ENCODE results near the gene KRTAP10-9. TPM values are rescaled to one million over a fixed set of nuclear protein-coding genes. Genes with fewer than 3 reads are reported as not detected.
"Not testable (repeated sequence)": the region's sequence is repeated elsewhere in the genome, so short reads cannot be mapped to it uniquely, and the experiment has no call there.

The KRTAP10-9 gene
- total RNA-seq, 1 experiment from 2014 or later = not detected

- no peak for DNase-seq (ENCODE audit: low read depth)
- in situ Hi-C loops (cut with HindIII; ENCODE audit: low pct_unique_long_range_greater_than_20kb, low sequenced_read_pairs) = no loop called here
Observed at GRCh38 chr21:44650265-44650972, 23.5 kb downstream of the KRTAP10-9 start.

DNA sequence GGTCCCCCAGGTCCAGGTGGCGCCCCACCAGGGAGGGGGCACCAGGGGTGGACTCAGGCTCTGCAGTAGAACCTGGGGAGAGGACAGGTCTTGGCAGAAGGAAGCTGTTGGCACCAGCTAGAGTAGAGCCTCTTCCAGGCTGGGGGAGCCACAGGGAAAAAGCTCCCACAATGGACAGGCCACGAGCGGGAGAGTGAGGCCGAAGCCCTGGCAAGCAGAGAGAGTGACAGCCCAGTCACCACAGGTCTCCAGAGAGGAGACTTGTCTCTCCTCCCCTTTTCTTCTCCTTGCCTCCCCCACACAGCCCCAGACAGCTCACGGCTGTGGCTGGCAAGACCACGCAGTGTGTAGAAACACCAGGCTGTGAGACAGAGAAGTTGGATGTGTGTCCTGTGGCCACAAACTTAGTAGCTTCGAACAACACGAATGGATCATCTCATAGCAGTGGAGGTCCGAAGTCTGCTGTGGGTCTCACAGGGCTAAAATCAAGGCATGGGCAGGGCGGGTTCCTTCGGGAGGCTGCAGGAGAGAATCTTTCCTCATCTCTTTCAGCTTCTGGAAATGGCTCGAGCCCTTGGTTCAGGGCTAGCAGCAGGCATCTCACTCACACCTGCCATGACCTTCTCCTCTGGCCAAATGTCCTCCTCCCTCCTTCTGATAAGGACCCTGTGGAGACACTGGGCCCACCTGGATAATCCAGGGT lies 24.2 kb downstream of the KRTAP10-9 start:
- no peak for DNase-seq (ENCODE audit: low read depth)
- in situ Hi-C loops (cut with HindIII; ENCODE audit: low pct_unique_long_range_greater_than_20kb, low sequenced_read_pairs) = no loop called here

DNA sequence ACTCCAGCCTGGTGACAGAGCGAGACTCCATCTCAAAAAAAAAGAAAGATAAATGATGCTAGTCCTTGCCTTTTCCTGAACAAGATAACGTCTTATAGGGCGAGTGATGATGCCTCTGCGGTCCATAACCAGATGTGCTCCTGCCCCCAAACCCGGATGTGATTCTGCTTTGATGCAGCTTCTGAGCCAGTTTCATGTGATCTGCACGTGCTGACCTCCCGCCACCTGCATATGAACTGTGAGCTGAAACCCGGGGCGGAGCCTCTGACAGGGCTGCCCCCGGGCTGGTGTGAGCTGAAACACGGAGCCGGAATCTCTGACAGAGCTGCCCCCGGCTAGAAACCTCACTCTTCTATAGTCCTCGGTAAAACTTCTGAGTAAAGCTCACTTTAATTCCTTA lies 26.2 kb downstream of the KRTAP10-9 start:
- in situ Hi-C loops (cut with HindIII; ENCODE audit: low pct_unique_long_range_greater_than_20kb, low sequenced_read_pairs) = no loop called here
- no peak for DNase-seq (ENCODE audit: low read depth)

GRCh38 chr21:44653656-44654575 lies 27.0 kb downstream of the KRTAP10-9 start:
- no peak for DNase-seq (ENCODE audit: low read depth)
- in situ Hi-C loops (cut with HindIII; ENCODE audit: low pct_unique_long_range_greater_than_20kb, low sequenced_read_pairs) = no loop called here

GRCh38 chr21:44654576-44655175 lies 27.8 kb downstream of the KRTAP10-9 start, which contains the start of gene KRTAP12-4:
TSS of gene KRTAP12-4 (minus strand) at chr21:44654659. CDS start at chr21:44654614, 45 bp downstream.
- in situ Hi-C loops (cut with HindIII; ENCODE audit: low pct_unique_long_range_greater_than_20kb, low sequenced_read_pairs) = no loop called here
- DNase-seq (ENCODE audit: low read depth) = no peak

- no peak for DNase-seq (ENCODE audit: low read depth)
- in situ Hi-C loops (cut with HindIII; ENCODE audit: low pct_unique_long_range_greater_than_20kb, low sequenced_read_pairs) = no loop called here
Observed at GRCh38 chr21:44656868-44657267, 30.0 kb downstream of the KRTAP10-9 start.

DNA sequence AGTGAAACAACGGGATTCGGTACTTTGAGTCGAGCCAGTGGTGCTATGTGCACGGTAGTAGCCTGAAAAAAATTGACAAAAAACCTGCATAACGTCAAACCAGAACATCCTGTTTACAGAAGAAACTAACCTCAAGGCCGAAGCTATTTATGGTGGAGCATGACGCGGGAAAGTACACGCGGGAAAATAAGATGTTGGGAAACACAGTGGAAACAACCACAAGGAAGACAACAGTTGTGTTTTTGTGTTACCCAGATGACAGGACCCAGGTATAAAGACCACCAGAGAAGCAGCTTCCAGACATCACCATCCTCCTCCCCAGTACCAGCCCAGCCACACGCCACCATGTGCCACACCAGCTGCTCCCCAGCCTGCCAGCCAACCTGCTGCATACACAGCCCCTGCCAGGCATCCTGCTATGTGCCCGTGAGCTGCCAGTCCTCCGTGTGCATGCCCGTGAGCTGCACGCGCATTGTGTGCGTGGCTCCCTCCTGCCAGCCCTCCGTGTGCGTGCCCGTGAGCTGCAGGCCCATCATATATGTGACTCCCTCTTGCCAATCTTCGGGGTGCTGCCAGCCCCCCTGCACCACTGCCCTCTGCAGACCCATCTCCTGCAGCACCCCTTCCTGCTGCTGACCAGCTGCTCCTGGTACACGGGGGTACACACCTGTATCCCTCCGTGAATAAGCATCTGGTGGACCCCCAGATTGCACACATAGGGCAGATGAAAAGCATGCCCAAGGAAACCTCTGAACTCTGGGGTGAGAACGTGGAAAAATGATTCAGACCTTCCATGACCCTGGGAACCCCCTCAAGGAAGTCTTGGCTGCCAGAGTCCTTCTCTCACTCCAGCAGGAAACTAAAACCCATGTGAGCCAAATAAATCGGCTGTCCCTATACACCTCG lies 31.0 kb downstream of the KRTAP10-9 start, which contains the start of gene KRTAP12-3:
Gene KRTAP12-3 (plus strand): TSS at position 298 of the 906 bp plus-strand sequence. CDS start 48 bp downstream, at position 346.
- no peak for DNase-seq (ENCODE audit: low read depth)
- in situ Hi-C loops (cut with HindIII; ENCODE audit: low pct_unique_long_range_greater_than_20kb, low sequenced_read_pairs) = no loop called here

GRCh38 chr21:44658541-44658910 lies 31.6 kb downstream of the KRTAP10-9 start:
- in situ Hi-C loops (cut with HindIII; ENCODE audit: low pct_unique_long_range_greater_than_20kb, low sequenced_read_pairs) = no loop called here
- DNase-seq (ENCODE audit: low read depth) = no peak

DNA sequence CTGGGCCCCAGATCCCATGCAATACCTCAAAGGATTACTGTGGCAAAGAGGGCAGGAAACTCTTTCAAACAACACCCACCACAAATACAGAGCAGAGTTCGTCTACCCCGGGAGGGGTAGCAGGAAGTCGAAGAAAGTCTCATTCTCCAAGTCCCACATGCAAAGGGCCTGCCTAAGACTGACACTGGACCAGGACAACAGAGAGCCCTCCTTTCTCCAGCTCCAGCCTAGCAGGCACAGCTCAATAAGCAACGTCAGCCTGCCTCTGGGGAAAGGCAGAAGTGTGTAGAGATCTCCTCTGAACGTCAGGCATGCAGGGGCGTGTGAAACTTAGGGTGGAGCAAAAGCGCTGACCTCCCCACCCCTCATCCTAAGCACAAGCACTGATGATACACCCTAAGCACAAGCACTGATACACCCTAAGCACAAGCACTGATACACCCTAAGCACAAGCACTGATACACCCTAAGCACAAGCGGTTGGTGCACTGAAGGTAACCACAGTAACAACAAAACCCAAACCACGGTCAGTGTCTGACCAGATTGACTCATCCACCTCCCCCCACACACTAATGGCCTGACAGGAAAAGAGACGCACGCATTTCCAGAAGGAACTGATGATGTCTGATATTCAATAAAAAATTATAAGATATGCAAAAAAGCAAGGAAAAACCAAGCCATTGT lies 32.2 kb downstream of the KRTAP10-9 start:
- DNase-seq (ENCODE audit: low read depth) = no peak
- in situ Hi-C loops (cut with HindIII; ENCODE audit: low pct_unique_long_range_greater_than_20kb, low sequenced_read_pairs) = no loop called here

GRCh38 chr21:44661567-44661966 lies 34.7 kb downstream of the KRTAP10-9 start:
- DNase-seq (ENCODE audit: low read depth); in situ Hi-C loops (cut with HindIII; ENCODE audit: low pct_unique_long_range_greater_than_20kb, low sequenced_read_pairs): not testable (repeated sequence)

- in situ Hi-C loops (cut with HindIII; ENCODE audit: low pct_unique_long_range_greater_than_20kb, low sequenced_read_pairs) = no loop called here
- DNase-seq (ENCODE audit: low read depth) = no peak
Observed at GRCh38 chr21:44664691-44665090, 37.8 kb downstream of the KRTAP10-9 start.

- in situ Hi-C loops (cut with HindIII; ENCODE audit: low pct_unique_long_range_greater_than_20kb, low sequenced_read_pairs) = no loop called here
- no peak for DNase-seq (ENCODE audit: low read depth)
Observed at GRCh38 chr21:44666401-44667320, 39.8 kb downstream of the KRTAP10-9 start, which contains the start of gene KRTAP12-2. TSS of gene KRTAP12-2 (minus strand) at chr21:44666927. CDS start at chr21:44666886, 41 bp downstream.

- in situ Hi-C loops (cut with HindIII; ENCODE audit: low pct_unique_long_range_greater_than_20kb, low sequenced_read_pairs) = no loop called here
- no peak for DNase-seq (ENCODE audit: low read depth)
Observed at GRCh38 chr21:44667612-44668011, 40.7 kb downstream of the KRTAP10-9 start.

DNA sequence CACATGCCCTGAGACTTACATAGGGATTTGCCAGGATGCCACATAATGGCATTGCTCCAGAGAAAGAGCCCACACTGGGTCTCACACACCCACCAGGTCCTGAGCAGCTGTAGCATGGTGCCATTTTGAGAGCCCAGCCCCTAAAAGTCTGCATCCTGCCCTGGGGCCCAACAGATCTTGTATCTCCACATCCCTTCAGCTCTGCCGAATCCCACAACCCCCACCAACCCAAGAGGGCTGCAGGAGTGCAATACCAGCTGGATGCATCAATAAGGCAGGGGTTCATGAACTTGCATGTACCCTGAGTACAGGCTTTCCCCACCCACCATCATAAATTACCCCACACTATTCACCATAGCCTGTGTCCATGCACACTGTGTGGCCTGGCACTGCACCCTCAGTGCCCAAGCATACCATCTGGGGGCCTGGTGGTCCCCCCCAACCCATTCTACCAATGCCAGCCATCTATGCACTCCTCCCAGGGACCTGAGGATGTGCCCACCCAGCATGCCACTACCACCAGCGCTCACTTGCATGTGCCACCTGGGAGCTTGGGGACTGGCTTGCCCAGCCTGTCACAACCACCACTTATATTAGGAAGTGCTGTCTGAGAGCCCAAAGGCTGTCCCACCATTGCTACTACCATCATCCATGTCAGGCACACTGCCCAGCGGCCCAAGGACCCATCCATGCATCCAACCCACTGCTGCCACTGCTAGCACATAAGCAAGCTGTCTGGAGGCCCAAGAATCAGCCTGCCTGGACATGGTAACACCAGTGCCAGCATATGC lies 43.9 kb downstream of the KRTAP10-9 start:
- DNase-seq (ENCODE audit: low read depth) = no peak
- in situ Hi-C loops (cut with HindIII; ENCODE audit: low pct_unique_long_range_greater_than_20kb, low sequenced_read_pairs) = no loop called here

DNA sequence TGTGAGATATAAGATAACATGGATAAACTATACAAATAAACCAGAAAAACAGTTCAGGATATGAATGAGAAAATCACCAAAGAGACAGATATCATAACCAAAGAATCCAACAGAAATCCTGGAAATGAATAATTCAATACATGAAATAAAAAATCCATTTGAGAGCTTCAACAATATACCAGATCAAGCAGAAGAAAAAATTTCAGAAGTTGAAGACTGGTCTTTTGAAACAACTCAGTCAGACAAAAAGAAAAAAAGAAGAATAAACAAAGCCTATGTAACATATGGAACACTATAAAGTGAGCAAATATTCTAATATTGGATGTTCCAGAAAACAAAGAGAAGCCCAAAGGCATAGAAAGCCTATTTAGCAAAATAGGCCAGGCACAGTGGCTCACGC lies 45.0 kb downstream of the KRTAP10-9 start:
- in situ Hi-C loops (cut with HindIII; ENCODE audit: low pct_unique_long_range_greater_than_20kb, low sequenced_read_pairs) = no loop called here
- DNase-seq (ENCODE audit: low read depth) = no peak
